Astrocyte (in vitro differentiated cells and primary cell): ENCODE data around the gene PIWIL1.

Source experiments
- EZH2 ChIP-seq: IDR thresholded peaks from 2 replicates; pipeline ENCODE4 v1.6.1; 2012; ENCODE audit warnings: mild to moderate bottlenecking, low read length, inconsistent platforms; ENCODE audit not compliant: insufficient read depth
- TF ChIP-seq, protein P1 (sequence below): IDR thresholded peaks from 2 replicates; pipeline ENCODE4 v1.5.1; 2011; ENCODE audit warnings: low read depth, mild to moderate bottlenecking, inconsistent platforms, low read length, moderate library complexity; ENCODE audit not compliant: insufficient read depth

DNA sequence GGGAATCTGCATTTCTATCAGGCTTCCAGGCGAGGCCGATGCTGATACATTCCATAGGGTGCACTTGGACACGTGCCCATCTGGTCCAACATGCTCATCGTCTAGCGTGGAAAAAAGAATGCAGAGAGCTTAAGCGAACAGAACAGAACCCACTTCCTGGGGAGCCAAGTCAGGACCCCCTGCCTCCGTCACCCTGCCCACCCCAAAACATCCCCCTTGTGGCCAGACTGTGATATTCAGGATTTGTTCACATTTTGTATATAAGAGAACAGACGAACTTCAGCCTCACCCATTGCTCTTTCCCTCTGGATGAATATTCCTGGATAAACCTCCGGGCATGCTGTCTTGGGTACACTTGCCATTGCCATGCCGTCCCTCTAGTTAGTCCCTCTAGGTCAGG, 4.3 kb upstream of the PIWIL1 start:
- TF ChIP-seq, protein P1, sequence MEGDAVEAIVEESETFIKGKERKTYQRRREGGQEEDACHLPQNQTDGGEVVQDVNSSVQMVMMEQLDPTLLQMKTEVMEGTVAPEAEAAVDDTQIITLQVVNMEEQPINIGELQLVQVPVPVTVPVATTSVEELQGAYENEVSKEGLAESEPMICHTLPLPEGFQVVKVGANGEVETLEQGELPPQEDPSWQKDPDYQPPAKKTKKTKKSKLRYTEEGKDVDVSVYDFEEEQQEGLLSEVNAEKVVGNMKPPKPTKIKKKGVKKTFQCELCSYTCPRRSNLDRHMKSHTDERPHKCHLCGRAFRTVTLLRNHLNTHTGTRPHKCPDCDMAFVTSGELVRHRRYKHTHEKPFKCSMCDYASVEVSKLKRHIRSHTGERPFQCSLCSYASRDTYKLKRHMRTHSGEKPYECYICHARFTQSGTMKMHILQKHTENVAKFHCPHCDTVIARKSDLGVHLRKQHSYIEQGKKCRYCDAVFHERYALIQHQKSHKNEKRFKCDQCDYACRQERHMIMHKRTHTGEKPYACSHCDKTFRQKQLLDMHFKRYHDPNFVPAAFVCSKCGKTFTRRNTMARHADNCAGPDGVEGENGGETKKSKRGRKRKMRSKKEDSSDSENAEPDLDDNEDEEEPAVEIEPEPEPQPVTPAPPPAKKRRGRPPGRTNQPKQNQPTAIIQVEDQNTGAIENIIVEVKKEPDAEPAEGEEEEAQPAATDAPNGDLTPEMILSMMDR: no peak
- TF ChIP-seq EZH2: no peak
